Muscle layer of colon (tissue), 2 donors: Measurements from ENCODE around the gene SF3A2.

Experiments used
- H3K27ac ChIP-seq: one replicate; pipeline ENCODE4 v1.7.0; 2013; ENCODE audit warnings: low read depth, mild to moderate bottlenecking, low read length, moderate library complexity
- H3K27me3 ChIP-seq, 2 donors: one replicate each; pipeline ENCODE4 v1.7.0; 2013; ENCODE audit warnings: low read length in 2 of 2, mild to moderate bottlenecking in 2 of 2; ENCODE audit not compliant: insufficient read depth in 2 of 2, control insufficient read depth in 1 of 2
- H3K36me3 ChIP-seq: one replicate; pipeline ENCODE4 v1.7.0; 2013; ENCODE audit warnings: mild to moderate bottlenecking, low read length; ENCODE audit not compliant: insufficient read depth
- H3K4me1 ChIP-seq: one replicate; pipeline ENCODE4 v1.7.0; 2013; ENCODE audit warnings: mild to moderate bottlenecking, low read length; ENCODE audit not compliant: insufficient read depth
- H3K4me3 ChIP-seq, 2 donors: one replicate each; pipeline ENCODE4 v1.7.0; 2013; ENCODE audit warnings: low read length in 2 of 2, low read depth in 1 of 2, mild to moderate bottlenecking in 1 of 2, moderate library complexity in 1 of 2
- H3K9ac ChIP-seq: one replicate; pipeline ENCODE4 v1.7.0; 2013; ENCODE audit warnings: low read length
- H3K9me3 ChIP-seq: one replicate; pipeline ENCODE4 v1.7.0; 2013; ENCODE audit warnings: mild to moderate bottlenecking, low read length
- donor health status: abdominal sarcoma.
- donor health status: Adenocarcinoma of cecum.

The SF3A2 gene

GRCh38 chr19:2253106-2254063, 16.8 kb downstream of the SF3A2 start:
- H3K4me3 ChIP-seq = no peak overlapping the region
- H3K9ac ChIP-seq = no peak overlapping the region
- no peaks in the 10 kb centered on the region for H3K36me3 ChIP-seq
- H3K9me3 ChIP-seq = no peaks in the 10 kb centered on the region
- no peak overlapping the region for H3K27ac ChIP-seq
- peaks cover 4% of the 10 kb centered on the region for H3K4me1 ChIP-seq
- H3K27me3 ChIP-seq = peaks cover 11 to 58% of the 10 kb centered on the region in 2 donors

GRCh38 chr19:2254064-2254872, 17.6 kb downstream of the SF3A2 start:
- peaks cover 11 to 57% of the 10 kb centered on the region in 2 donors for H3K27me3 ChIP-seq
- H3K9me3 ChIP-seq = no peaks in the 10 kb centered on the region
- H3K36me3 ChIP-seq = no peaks in the 10 kb centered on the region
- H3K9ac ChIP-seq = no peak overlapping the region
- H3K4me1 ChIP-seq = peaks cover 4% of the 10 kb centered on the region
- no peak overlapping the region for H3K27ac ChIP-seq
- no peak overlapping the region for H3K4me3 ChIP-seq

GRCh38 chr19:2255112-2255845, 18.7 kb downstream of the SF3A2 start:
- Histone ChIP-seq H3K4me3 (no peak overlapping the region), H3K9ac (no peak overlapping the region), H3K4me1 (peaks cover 4% of the 10 kb centered on the region), H3K27ac (no peak overlapping the region), H3K9me3 (no peaks in the 10 kb centered on the region), H3K27me3 (peaks cover 11 to 46% of the 10 kb centered on the region in 2 donors), H3K36me3 (no peaks in the 10 kb centered on the region)

DNA sequence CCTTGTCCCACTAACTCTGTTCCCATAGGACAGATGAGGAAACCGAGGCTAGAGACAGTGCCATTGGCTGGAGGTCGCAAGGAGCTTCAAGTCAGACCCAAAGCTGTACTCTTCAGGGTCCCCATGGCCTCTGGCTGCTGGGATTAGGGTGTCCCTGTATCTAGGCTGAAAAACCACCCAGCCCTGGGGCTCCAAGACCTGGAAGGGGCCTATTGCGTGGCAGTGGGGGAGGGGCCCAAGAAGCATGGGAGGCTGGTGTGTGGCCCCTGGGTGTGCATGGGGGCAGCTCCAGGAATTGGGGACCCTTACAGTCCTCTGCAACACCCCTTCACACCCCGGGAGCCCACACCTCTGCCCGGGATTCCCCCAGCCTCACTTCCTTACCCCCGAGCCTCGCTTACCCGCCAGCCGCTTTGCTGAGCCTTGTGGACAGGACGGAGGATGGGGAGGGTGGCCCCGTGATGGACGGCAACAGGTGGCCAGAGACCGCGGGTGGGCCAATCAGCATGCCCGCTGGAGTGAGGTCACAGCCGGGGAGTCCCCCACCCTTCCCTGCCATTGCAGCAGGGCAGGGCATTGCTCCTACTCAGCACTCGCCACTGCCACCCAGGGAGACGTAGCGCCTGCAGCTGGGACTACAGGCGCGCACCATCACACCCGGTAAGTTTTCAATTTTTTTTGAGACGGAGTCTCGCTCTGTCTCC, 19.5 kb downstream of the SF3A2 start, which contains the start of gene JSRP1:
JSRP1 (minus strand) TSS at position 436 of the 704 bp plus-strand sequence. CDS start 1,103 bp downstream, outside the sequence.
- Histone ChIP-seq H3K27me3 (peaks cover 11 to 38% of the 10 kb centered on the region in 2 donors), H3K4me3 (no peak within 1 kb of the TSS), H3K9ac (no peak within 1 kb of the TSS), H3K36me3 (no peaks in the 10 kb centered on the region), H3K9me3 (no peaks in the 10 kb centered on the region), H3K4me1 (peaks cover 4% of the 10 kb centered on the region), H3K27ac (no peak within 1 kb of the TSS)

GRCh38 chr19:2259336-2259735, 22.7 kb downstream of the SF3A2 start:
- Histone ChIP-seq H3K9me3 (no peaks in the 10 kb centered on the region), H3K27me3 (peaks cover 0 to 9% of the 10 kb centered on the region in 2 donors), H3K27ac (no peak overlapping the region)

GRCh38 chr19:2260341-2260805, 23.7 kb downstream of the SF3A2 start:
- no peak overlapping the region for H3K9ac ChIP-seq
- H3K9me3 ChIP-seq = no peaks in the 10 kb centered on the region
- H3K4me3 ChIP-seq = no peak overlapping the region
- H3K27me3 ChIP-seq = peaks cover 0 to 5% of the 10 kb centered on the region in 2 donors
- no peaks in the 10 kb centered on the region for H3K36me3 ChIP-seq
- no peak overlapping the region for H3K27ac ChIP-seq
- H3K4me1 ChIP-seq = no peaks in the 10 kb centered on the region

More at GRCh38 chr19:2259336-2259735, 22.7 kb downstream of the SF3A2 start:
- Histone ChIP-seq H3K4me3 (no peak overlapping the region), H3K4me1 (no peaks in the 10 kb centered on the region), H3K36me3 (no peaks in the 10 kb centered on the region), H3K9ac (no peak overlapping the region)

GRCh38 chr19:2261438-2262172, 25.0 kb downstream of the SF3A2 start:
- Histone ChIP-seq H3K4me3 (no peak overlapping the region), H3K9me3 (no peaks in the 10 kb centered on the region), H3K27ac (no peak overlapping the region), H3K27me3 (no peaks in the 10 kb centered on the region), H3K4me1 (no peaks in the 10 kb centered on the region), H3K36me3 (no peaks in the 10 kb centered on the region), H3K9ac (no peak overlapping the region)

DNA sequence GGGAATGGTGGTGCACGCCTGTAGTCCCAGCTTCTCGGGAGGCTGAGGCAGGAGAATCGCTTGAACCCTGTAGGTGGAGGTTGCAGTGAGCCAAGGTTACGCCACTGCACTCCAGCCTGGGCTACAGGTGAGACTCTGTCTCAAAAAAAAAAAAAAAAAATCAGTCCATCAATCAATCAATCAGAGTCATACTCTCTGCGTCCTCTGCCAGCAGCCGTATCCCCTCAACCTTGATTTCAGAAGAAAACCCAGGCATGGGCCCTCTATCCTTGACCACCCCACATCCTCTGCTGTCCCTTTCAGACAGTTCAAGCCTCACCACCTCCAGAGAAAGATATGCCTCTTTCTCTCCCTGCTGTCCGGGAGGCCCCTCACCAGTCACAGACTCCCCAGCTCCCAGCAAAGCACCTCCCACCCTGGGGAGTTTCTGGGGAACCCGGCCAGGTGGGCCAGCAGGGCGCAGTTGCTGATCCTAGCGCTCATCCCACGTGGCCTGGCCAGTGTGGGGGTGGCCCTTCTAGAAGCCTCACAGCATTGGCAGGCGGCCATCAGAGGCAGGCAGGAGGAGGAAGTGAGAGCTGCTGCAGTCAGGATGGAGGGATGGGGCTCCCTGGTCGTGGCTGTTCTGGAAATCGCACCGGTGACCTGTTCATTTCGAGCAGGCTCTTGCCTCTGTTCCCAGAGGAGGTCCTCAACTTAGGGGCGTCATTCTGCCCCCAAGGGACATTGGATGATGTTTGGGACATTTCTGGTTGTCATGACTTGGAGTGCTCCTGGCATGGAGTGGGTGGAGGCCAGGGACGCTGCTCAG, 29.8 kb downstream of the SF3A2 start:
- Histone ChIP-seq H3K36me3 (peaks cover 2% of the 10 kb centered on the region), H3K4me3 (no peak overlapping the region), H3K9me3 (no peaks in the 10 kb centered on the region), H3K4me1 (peaks cover 8% of the 10 kb centered on the region), H3K27me3 (no peaks in the 10 kb centered on the region), H3K27ac (no peak overlapping the region), H3K9ac (no peak overlapping the region)

DNA sequence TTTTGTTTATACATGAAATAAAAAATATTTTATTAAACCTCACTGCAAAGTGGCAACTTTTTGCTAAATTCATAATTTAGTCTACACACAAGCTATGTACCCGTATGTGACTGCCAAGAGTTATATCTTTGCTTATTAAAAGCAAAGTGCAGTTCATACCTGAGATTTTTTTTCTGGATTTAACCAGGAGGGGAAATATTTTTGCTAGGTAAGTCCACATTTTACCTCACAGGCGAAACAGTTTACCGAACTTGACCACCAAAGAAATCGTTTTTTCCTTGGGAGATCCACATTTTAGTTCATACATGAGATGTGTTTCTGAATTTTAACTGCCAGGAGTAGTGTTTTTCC, 31.8 kb downstream of the SF3A2 start:
- Histone ChIP-seq H3K4me3 (peak overlapping the region in 1 of 2 donors; percentile 72), H3K27me3 (no peaks in the 10 kb centered on the region), H3K36me3 (peaks cover 17% of the 10 kb centered on the region), H3K4me1 (peaks cover 28% of the 10 kb centered on the region), H3K9ac (no peak overlapping the region), H3K9me3 (no peaks in the 10 kb centered on the region), H3K27ac (no peak overlapping the region)
